HepG2 (cell line): ENCODE results near the gene CYP4A22. TPM values are rescaled to one million over a fixed set of nuclear protein-coding genes. Genes with fewer than 3 reads are reported as not detected.
A peak's percentile ranks its signal among the peaks of the same experiment; 100 is the strongest.

ENCODE experiments used
- ARNT ChIP-seq: fragments of 450-650 bp; IDR thresholded peaks from 2 replicates; pipeline ENCODE4 v1.6.1; 2017
- CBX2 ChIP-seq, 2 experiments: fragments of 200-600 bp in 1 of 2; sonication (generic); formaldehyde crosslinking in 1 of 2; IDR thresholded peaks; 2 replicates each; pipeline versions ENCODE4 v1.7.0 to v1.8.1; 2018 to 2022; ENCODE audit warnings: low read depth in 2 of 2, low read length in 1 of 2, mild to moderate bottlenecking in 1 of 2, missing genetic modification reagents in 1 of 2
- CCAR2 ChIP-seq: fragments of 200-400 bp; formaldehyde crosslinking; optimal IDR thresholded peaks from 2 replicates; pipeline ENCODE3; 2018; ENCODE audit warnings: low read depth, mild to moderate bottlenecking, low read length, moderate library complexity
- CHD2 ChIP-seq: IDR thresholded peaks from 2 replicates; pipeline ENCODE4 v1.6.1; 2011; ENCODE audit warnings: low read depth, low read length, improper control_type of control experiment
- ETV5 ChIP-seq: IDR thresholded peaks from 2 replicates; pipeline ENCODE4 v1.6.1; 2018; ENCODE audit warnings: missing biosample characterization, missing genetic modification reagents, inconsistent platforms, borderline replicate concordance
- GFI1 ChIP-seq: sonication (generic); formaldehyde crosslinking; IDR thresholded peaks from 2 replicates; pipeline ENCODE4 v1.5.0; 2020; ENCODE audit warnings: missing genetic modification reagents, mild to moderate bottlenecking, borderline replicate concordance
- HNRNPK ChIP-seq: fragments of 200-400 bp; formaldehyde crosslinking; IDR thresholded peaks from 2 replicates; pipeline ENCODE4 v1.6.1; 2018; ENCODE audit warnings: low read length, low read depth, moderate library complexity, mild to moderate bottlenecking; ENCODE audit not compliant: poor library complexity, severe bottlenecking
- KAT7 ChIP-seq: IDR thresholded peaks from 2 replicates; pipeline ENCODE4 v1.6.1; 2018; ENCODE audit warnings: borderline replicate concordance, missing compliant biosample characterization
- KDM5A ChIP-seq: fragments of 200-600 bp; sonication (generic); IDR thresholded peaks from 2 replicates; pipeline ENCODE4 v1.7.0; 2018; ENCODE audit warnings: antibody characterized with exemption, mild to moderate bottlenecking, low read length, borderline replicate concordance
- KLF11 ChIP-seq: IDR thresholded peaks from 2 replicates; pipeline ENCODE4 v1.6.1; 2016; ENCODE audit warnings: missing compliant biosample characterization
- MLLT10 ChIP-seq: sonication (generic); formaldehyde crosslinking; IDR thresholded peaks from 2 replicates; pipeline ENCODE4 v1.4.0; 2020; ENCODE audit warnings: missing genetic modification reagents
- MLX ChIP-seq: IDR thresholded peaks from 2 replicates; pipeline ENCODE4 v1.6.1; 2016
- MTF2 ChIP-seq: sonication (generic); formaldehyde crosslinking; IDR thresholded peaks from 2 replicates; pipeline ENCODE4 v1.5.0; 2020; ENCODE audit warnings: missing genetic modification reagents, borderline replicate concordance
- NAIF1 ChIP-seq: sonication (generic); formaldehyde crosslinking; IDR thresholded peaks from 2 replicates; pipeline ENCODE4 v1.5.0; 2020; ENCODE audit warnings: mild to moderate bottlenecking, missing genetic modification reagents, borderline replicate concordance
- NR2F2 ChIP-seq: IDR thresholded peaks from 2 replicates; pipeline ENCODE4 v1.6.1; 2012; ENCODE audit warnings: low read depth, inconsistent platforms, borderline replicate concordance
- PLSCR1 ChIP-seq: sonication (generic); formaldehyde crosslinking; IDR thresholded peaks from 2 replicates; pipeline ENCODE4 v1.5.0; 2020; ENCODE audit warnings: missing genetic modification reagents, mild to moderate bottlenecking, borderline replicate concordance
- RBM39 ChIP-seq: fragments of 200-400 bp; formaldehyde crosslinking; IDR thresholded peaks from one replicate; pipeline ENCODE4 v1.6.1; 2018; ENCODE audit warnings: antibody characterized with exemption, mild to moderate bottlenecking, low read depth, low read length; ENCODE audit not compliant: poor library complexity, severe bottlenecking
- RFX1 ChIP-seq: fragments of 450-650 bp; IDR thresholded peaks from 2 replicates; pipeline ENCODE4 v1.6.1; 2017
- RNF219 ChIP-seq: sonication (generic); formaldehyde crosslinking; IDR thresholded peaks from 2 replicates; pipeline ENCODE4 v1.5.0; 2020; ENCODE audit warnings: mild to moderate bottlenecking, missing genetic modification reagents
- TBX3 ChIP-seq: fragments of 450-650 bp; IDR thresholded peaks from 2 replicates; pipeline ENCODE4 v1.6.1; 2017; ENCODE audit warnings: antibody characterized with exemption, mild to moderate bottlenecking, inconsistent platforms, borderline replicate concordance
- ZFP1 ChIP-seq: IDR thresholded peaks from 2 replicates; pipeline ENCODE4 v1.6.1; 2016
- ZMYM3 ChIP-seq: sonication (generic); formaldehyde crosslinking; IDR thresholded peaks from 2 replicates; pipeline ENCODE4 v1.5.1; 2020; ENCODE audit warnings: mild to moderate bottlenecking, missing genetic modification reagents
- ZNF251 ChIP-seq: sonication (generic); formaldehyde crosslinking; IDR thresholded peaks from 2 replicates; pipeline ENCODE4 v1.9.0; 2021; ENCODE audit warnings: mild to moderate bottlenecking, missing genetic modification reagents
- ZNF530 ChIP-seq: sonication (generic); formaldehyde crosslinking; IDR thresholded peaks from 2 replicates; pipeline ENCODE4 v1.5.0; 2020; ENCODE audit warnings: low read depth, mild to moderate bottlenecking, missing genetic modification reagents
- ZNF567 ChIP-seq: sonication (generic); formaldehyde crosslinking; IDR thresholded peaks from 2 replicates; pipeline ENCODE4 v1.8.1; 2023; ENCODE audit warnings: mild to moderate bottlenecking, missing genetic modification reagents, borderline replicate concordance
- ZSCAN22 ChIP-seq: sonication (generic); formaldehyde crosslinking; IDR thresholded peaks from 2 replicates; pipeline ENCODE4 v1.4.0; 2020; ENCODE audit warnings: mild to moderate bottlenecking, missing genetic modification reagents
- ZSCAN30 ChIP-seq: sonication (generic); formaldehyde crosslinking; IDR thresholded peaks from 2 replicates; pipeline ENCODE4 v1.5.0; 2020; ENCODE audit warnings: mild to moderate bottlenecking, missing genetic modification reagents
- polyA plus RNA-seq, 8 experiments: library from polyadenylated mRNA; depleted of rRNA in 3 of 8; stranded (reverse) in 7 of 8; unstranded in 1 of 8; fragments of >200 nt; fragmentation: Illumina TruSeq in 4 of 8; extraction: Trizol in 4 of 8; gene quantifications; 2 replicates each; pipeline versions ENCODE4 v1.2.1 to v1.2.3, GENCODE V29; 2011 to 2016; ENCODE audit warnings: low read depth in 4 of 8, missing spikeins in 1 of 8, mixed read lengths in 1 of 8; ENCODE audit not compliant: insufficient read depth in 1 of 8
- total RNA-seq, 5 experiments: library from RNA; depleted of rRNA; stranded (reverse); fragments of >200 nt; fragmentation: Illumina TruSeq; extraction: Trizol; gene quantifications; 2 replicates each; pipeline ENCODE4 v1.2.3, GENCODE V29; 2016; ENCODE audit warnings: low read depth in 1 of 5

Gene CYP4A22
- total and polyA plus RNA-seq, 2 of the 13 experiments (the other 11 are each of a cell fraction or from before 2014, with no cell fraction given), result not detected

GRCh38 chr1:47192458-47193384 is 55.5 kb downstream of the CYP4A22 start (continued):
- TF ChIP-seq RNF219 (CRISPR knock-in tag), result no peak
- peak; percentile 61; the same call in 1 of the 2 replicates for TF ChIP-seq GFI1
- no peak; the same call in 1 of the 2 replicates for TF ChIP-seq NR2F2
- peak; percentile 91 for TF ChIP-seq ETV5 (CRISPR knock-in tag)
- no peak for TF ChIP-seq ZSCAN22
- no peak for TF ChIP-seq HNRNPK
- peak; percentile 39; the same call in 1 of the 2 replicates for TF ChIP-seq ZMYM3 (CRISPR knock-in tag)
- no peak for TF ChIP-seq RBM39
- TF ChIP-seq ZNF530 (CRISPR knock-in tag), result no peak
- no peak for TF ChIP-seq ZNF567 (CRISPR knock-in tag)
- peak; percentile 28; the same call in 1 of the 2 replicates for TF ChIP-seq RFX1
- TF ChIP-seq KLF11 (CRISPR knock-in tag), result no peak
- TF ChIP-seq TBX3, result no peak
- TF ChIP-seq KAT7 (CRISPR knock-in tag), result no peak
- TF ChIP-seq CBX2 (IDR thresholded peaks at IDR 0.05; ENCODE audit: low read depth, low read length), result no peak
- no peak for TF ChIP-seq CBX2 (CRISPR knock-in tag; IDR thresholded peaks at IDR 0.05; ENCODE audit: low read depth)
- no peak for TF ChIP-seq CCAR2
- TF ChIP-seq ARNT, result no peak
- TF ChIP-seq CHD2, result no peak
- no peak for TF ChIP-seq PLSCR1 (CRISPR knock-in tag)
- peak; percentile 64; the same call in 1 of the 2 replicates for TF ChIP-seq KDM5A
- no peak for TF ChIP-seq NAIF1 (CRISPR knock-in tag)
- TF ChIP-seq MTF2 (CRISPR knock-in tag), result no peak; the same call in 1 of the 2 replicates
- peak; percentile 77; the same call in 1 of the 2 replicates for TF ChIP-seq MLX (CRISPR knock-in tag)
- TF ChIP-seq ZSCAN30, result no peak
- TF ChIP-seq ZFP1 (CRISPR knock-in tag), result no peak
- no peak for TF ChIP-seq ZNF251 (CRISPR knock-in tag)
- no peak for TF ChIP-seq MLLT10 (CRISPR knock-in tag)
